Activated CD4-positive, CD25-positive, alpha-beta regulatory T cell (primary cell): Measurements from ENCODE around the gene DTX3.
"Not testable (repeated sequence)": the region's sequence is repeated elsewhere in the genome, so short reads cannot be mapped to it uniquely, and the experiment has no call there.

ENCODE experiments used
- DNase-seq, 4 experiments: peaks; one replicate each; lab custom pipeline; 2025; lab: John Stamatoyannopoulos, UW

DTX3 gene

GRCh38 chr12:57607958-57608663, 3.5 kb downstream of the DTX3 start:
- no peak for DNase-seq

DNA sequence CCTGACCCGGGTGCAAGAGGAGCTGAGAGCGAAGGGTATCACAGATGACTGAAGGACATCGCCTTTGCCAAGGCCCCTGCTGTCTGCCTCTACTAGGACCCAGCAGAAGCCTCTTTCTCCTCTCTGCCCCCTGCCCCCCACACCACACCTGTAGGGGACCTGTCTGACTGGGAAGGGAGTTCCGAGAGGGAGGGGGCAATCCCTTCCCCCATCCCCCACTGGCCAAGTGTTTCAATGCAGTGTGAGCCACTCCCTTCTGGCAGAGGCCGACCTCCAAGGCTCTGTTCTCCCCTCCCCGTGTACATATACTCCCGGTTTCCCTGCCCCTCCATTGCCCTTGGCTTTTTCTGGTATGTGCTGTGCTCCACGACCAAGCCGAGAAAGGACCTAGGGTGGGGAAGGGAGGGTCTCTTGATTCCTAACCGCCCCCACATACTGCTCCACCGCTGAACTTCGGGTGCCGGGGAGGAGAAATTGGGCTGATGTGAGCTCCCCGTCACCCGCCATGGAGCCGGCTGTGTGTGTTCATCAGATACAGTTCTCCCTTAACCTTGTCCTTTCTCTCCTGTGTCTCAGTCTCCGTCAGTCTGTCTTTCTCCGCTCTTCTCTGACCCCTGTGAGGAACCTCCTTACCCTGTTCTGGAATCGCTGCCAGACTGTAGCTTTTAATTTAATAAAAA, 4.6 kb downstream of the DTX3 start:
- no peak for DNase-seq

DNA sequence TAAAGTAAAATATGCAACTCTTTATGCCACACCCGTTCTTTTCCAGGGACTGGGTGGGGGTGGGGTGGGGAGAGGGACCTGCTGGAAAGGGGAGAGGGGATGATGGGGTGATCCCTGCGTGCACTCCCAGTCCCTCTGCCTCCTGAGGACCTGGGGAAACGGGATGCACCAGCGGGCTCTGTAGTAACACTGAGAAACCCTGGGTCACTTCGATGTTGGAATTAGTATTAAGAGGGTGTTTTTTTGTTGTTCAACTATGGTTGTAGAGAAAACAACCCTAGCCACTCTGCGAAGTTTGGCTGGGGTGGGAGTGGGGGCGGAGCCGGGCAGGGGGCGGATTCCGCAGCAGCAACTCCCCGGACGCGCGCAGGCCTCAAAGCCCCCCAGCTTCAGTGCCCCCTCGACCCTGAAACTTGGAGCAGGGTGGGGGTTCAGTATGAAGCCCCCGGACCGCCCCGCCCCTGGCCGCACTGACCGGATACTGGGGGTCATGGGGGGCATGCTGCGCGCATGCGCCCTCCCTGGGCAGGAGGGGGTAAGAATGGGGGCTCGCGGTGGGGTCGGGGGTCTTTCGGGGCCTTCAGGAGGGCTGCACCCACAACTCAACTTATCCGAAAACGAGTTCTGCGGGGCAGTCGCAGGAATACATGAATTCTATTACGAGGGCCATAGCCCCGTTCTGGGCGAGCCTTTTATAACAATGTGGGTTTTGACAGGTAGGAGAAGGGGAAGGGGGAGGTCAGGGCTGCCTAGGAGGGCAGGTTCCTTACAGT, 5.3 kb downstream of the DTX3 start:
- no peak for DNase-seq

DNA sequence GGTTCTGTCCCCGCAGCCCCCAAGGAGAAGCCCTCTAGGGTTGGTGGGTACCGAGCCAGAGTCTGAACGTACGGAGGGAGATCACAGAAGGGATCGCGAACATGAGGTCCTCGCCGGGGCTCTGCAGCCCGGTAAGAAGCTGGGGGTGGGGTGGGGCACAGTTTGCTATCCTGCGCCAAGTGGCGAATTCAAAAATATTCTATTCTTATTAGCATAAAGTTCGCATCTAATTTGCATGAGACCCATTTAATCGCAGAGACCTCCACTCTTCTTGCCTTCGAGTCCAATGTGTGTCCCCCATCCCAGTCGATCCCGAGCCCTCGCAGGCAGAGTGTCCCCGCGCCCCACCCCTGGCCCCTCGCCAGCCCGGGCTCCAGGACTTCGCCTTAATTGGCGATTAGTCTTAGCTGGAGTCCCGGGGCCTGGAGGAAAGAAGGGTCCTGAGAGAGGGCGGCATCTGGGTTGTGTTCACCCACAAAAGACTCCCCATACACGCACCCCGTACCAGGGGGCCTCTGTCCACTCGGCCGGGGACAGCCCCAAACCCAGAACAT, 6.0 kb downstream of the DTX3 start:
- DNase-seq, result no peak

GRCh38 chr12:57611108-57611826, 6.6 kb downstream of the DTX3 start, which contains the start of gene ARHGEF25:
TSS of gene ARHGEF25 (plus strand) at chr12:57611435. CDS start at chr12:57611895, 460 bp downstream.
- peak in 1 of 4 experiments; percentile 23 for DNase-seq

DNA sequence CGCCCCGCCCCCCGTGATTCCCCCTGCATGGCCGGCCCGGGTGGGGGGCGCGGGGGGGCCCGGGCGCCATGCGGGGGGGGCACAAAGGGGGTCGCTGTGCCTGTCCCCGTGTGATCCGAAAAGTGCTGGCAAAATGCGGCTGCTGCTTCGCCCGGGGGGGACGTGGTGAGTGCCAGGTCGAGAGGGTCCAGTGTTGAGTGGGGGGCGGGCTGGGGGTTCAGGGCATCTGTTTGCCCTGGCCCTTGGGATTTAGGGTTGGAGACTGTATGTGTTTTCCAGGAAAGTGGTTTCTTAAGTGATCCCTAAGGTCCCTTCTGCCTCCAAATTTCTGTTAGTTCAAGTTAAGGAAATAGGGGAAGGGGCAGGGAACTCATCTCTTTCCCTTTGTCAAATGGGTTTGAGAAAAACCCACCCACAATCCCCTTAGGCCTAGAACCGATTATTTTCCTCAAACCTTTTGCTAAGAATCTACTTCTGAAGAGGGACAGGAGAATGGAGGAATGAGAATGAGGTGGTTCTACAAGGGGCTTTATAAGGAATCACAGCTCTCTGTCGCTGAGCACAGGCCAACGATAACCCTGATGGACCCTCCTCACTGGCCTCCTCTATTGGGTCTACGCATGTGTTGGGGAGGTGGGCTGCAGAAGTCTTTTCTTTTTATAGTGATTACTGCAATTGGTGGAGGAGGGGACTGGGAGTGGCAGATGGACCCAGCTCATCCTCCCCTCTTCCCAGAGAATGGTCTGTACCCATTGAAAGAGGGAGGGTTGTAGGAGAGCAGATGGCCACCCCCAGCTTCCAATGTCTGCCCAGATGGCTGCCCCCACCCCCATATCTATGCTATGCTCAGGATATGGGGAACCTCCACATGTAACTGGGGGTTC, 7.4 kb downstream of the DTX3 start:
- DNase-seq, result no peak

- no peak for DNase-seq
Measured at GRCh38 chr12:57612711-57613426, 8.2 kb downstream of the DTX3 start.

- no peak for DNase-seq
Measured at GRCh38 chr12:57613427-57614109, 8.9 kb downstream of the DTX3 start.

DNA sequence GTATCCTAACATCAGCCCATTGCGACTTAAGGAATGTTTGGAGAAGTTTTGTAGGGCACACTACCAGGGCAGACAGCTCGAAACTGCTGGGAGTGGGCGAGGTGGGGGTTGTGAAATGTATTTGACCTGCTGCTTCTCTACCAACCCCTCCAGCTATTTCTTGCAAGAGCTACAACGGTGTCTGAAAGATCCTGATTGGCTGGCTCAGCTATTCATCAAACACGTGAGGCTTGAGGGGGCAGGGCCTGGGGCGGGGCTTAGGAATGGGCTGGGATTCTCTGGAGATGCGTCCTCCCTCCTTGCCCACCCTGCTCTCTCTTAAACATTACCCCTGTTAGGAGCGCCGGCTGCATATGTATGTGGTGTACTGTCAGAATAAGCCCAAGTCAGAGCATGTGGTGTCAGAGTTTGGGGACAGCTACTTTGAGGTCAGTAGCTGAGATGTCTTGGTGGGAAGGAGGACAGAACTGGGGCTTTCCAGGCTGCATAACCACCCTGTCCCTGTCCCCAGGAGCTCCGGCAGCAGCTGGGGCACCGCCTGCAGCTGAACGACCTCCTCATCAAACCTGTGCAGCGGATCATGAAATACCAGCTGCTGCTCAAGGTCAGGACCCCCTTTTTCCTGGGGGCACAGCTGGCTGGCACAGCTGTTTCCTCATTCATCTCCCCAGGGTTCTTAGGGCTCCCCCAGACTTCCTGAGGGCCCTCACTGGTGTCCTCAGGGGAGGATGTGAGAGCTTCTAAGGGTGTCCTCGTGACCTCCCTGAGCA, 9.7 kb downstream of the DTX3 start:
- no peak for DNase-seq

DNA sequence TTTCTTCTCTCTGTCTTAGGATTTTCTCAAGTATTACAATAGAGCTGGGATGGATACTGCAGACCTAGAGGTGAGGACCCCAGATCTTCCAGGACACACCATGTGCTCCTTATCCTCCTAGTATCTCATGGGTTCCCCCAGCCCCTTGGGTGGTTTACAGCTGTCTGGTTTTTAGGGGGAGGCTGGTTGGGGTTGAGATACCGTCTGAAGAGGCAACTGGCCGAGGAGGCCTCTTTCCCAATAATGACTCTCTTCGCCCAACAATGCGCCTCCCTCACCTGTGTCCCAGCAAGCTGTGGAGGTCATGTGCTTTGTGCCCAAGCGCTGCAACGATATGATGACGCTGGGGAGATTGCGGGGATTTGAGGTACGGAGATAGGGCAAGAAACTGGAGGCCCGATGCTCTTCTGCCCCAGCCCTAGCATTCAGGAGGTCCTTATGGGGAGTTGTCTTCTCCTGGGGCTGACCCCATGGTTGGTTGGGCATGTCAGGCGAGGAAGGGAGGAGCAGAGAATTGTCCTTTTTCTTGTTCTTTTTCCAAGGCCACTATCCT, 10.4 kb downstream of the DTX3 start:
- no peak for DNase-seq

- DNase-seq, result no peak
Measured at GRCh38 chr12:57615637-57616036, 11.0 kb downstream of the DTX3 start.

GRCh38 chr12:57616383-57617101, 11.9 kb downstream of the DTX3 start:
- no peak for DNase-seq

- no peak for DNase-seq
Measured at GRCh38 chr12:57617942-57618341, 13.3 kb downstream of the DTX3 start.

GRCh38 chr12:57618431-57618830, 13.8 kb downstream of the DTX3 start:
- not testable (repeated sequence) for DNase-seq

DNA sequence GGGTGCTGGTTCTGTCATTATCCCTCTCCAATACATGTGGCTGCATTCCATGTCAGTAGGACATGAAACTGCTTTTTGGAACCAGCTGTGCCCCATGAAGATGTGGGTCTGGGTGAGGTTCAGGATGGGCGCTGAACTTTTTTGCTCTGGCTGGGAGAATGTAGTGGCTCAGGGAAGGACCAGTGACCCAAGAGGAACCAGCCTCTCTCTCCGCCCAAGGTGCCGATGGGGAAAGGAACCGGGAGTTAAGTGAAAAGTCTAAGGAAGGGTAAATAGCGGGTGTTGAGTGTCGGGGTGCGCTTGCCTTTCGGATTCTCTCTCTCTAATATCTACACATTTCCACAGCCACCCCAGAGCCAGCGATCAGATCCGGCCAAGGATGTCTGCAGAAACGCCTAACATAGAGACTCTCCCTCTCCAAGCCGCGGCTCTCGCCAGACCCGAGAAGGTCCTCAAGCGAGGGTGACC, 14.4 kb downstream of the DTX3 start:
- DNase-seq, result no peak

DNA sequence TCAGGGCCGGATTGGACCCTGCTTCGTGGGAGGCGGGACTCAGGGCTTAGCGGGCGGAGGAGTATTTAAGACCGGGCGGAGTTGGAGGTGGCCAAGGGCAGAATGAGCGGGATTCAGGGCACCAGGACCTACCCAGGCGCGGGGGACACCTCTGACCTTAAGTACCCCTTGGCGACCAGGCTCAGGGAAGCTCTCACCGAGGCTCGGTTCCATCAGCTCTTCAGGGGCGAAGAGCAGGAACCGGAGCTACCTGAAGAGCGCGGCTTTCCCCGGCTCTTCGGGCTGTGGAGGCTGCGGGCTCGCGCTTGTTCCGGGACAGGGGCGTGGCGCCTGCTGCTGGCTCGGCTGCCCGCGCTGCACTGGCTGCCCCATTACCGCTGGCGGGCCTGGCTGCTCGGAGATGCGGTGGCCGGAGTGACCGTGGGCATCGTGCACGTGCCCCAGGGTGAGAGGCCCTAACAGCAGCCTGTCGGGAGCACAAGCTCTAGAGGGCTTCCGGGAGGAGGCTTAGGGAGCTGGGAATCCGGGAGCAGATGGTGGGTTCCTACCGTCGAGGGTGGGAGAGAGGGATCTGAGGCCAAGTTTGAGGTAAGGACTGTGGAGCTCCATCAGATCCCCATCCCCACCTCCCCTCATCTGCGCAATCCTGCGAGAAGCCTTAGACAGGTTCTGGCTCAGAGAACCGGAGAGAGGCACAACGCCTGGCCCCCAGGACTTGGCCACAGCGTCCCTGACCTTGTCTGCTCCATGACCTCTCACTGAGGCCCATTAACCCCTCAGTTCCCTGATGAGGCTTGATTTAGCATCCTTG, 15.0 kb downstream of the DTX3 start:
- no peak for DNase-seq
